SK-N-SH (cell line): ENCODE results near the gene RAP1GAP. TPM values are rescaled to one million over a fixed set of nuclear protein-coding genes. Genes with fewer than 3 reads are reported as not detected.

ENCODE experiments used
- CTCF ChIA-PET: fragments of 300-600, 350-600 bp; formaldehyde crosslinking; extraction: SDS; loops from one replicate; lab custom pipeline; 2021; lab: Yijun Ruan, JAX
- POLR2A ChIA-PET: fragments of 350-600 bp; sonication (Branson Sonifier 250); formaldehyde crosslinking; extraction: SDS; loops from one replicate; lab custom pipeline; 2020; ENCODE audit warnings: antibody characterized with exemption, inconsistent platforms; lab: Yijun Ruan, JAX
- DNase-seq: peaks from one replicate; pipeline ENCODE4 v3.0.0; 2012
- H2AFZ ChIP-seq: fragments of 200-600 bp; sonication (generic); 2 replicates; pipeline ENCODE4 v1.8.1; 2016; ENCODE audit warnings: antibody characterized with exemption, mild to moderate bottlenecking, low read depth
- H3F3A ChIP-seq: fragments of 200-600 bp; sonication (generic); replicated peaks from 2 replicates; pipeline ENCODE3; 2016; ENCODE audit warnings: antibody characterized with exemption, mild to moderate bottlenecking; ENCODE audit not compliant: insufficient read depth
- H3K27ac ChIP-seq, 2 experiments: fragments of 200-500 bp in 1 of 2; fragments of 200-600 bp in 1 of 2; sonication (Bioruptor generic) in 1 of 2; sonication (generic), shearing (Covaris generic) in 1 of 2; 2 replicates each; pipeline versions ENCODE4 v1.5.1 to v1.6.1; 2014 to 2016; ENCODE audit warnings: low read depth in 2 of 2, inconsistent platforms in 1 of 2, low read length in 1 of 2, mild to moderate bottlenecking in 1 of 2, mixed read lengths in 1 of 2
- H3K27me3 ChIP-seq: fragments of 200-600 bp; sonication (generic), shearing (Covaris generic); 2 replicates; pipeline ENCODE4 v1.6.1; 2016; ENCODE audit warnings: mixed run types; ENCODE audit not compliant: insufficient read depth
- H3K36me3 ChIP-seq, 2 experiments: fragments of 200-500 bp in 1 of 2; fragments of 200-600 bp in 1 of 2; sonication (Bioruptor generic) in 1 of 2; sonication (generic) in 1 of 2; replicated peaks in 1 of 2; 2 replicates each; pipeline versions ENCODE3 to v1.5.1; 2014 to 2016; ENCODE audit warnings: low read length in 1 of 2, mild to moderate bottlenecking in 1 of 2; ENCODE audit not compliant: insufficient read depth in 2 of 2, control insufficient read depth in 1 of 2
- H3K4me1 ChIP-seq, 2 experiments: fragments of 200-500 bp in 1 of 2; fragments of 200-600 bp in 1 of 2; sonication (Bioruptor generic) in 1 of 2; sonication (generic), shearing (Covaris generic) in 1 of 2; 2 replicates each; pipeline versions ENCODE4 v1.5.1 to v1.6.1; 2014 to 2016; ENCODE audit warnings: low read depth in 1 of 2, low read length in 1 of 2, mixed run types in 1 of 2; ENCODE audit not compliant: insufficient read depth in 2 of 2, control insufficient read depth in 1 of 2
- H3K4me2 ChIP-seq: fragments of 200-600 bp; sonication (generic), shearing (Covaris generic); 2 replicates; pipeline ENCODE4 v1.6.1; 2017; ENCODE audit warnings: mixed run types
- H3K4me3 ChIP-seq, 2 experiments: fragments of 200-500 bp in 1 of 2; fragments of 200-600 bp in 1 of 2; sonication (Bioruptor generic) in 1 of 2; sonication (generic), shearing (Covaris generic) in 1 of 2; 2 replicates each; pipeline versions ENCODE4 v1.5.1 to v1.8.1; 2014 to 2016; ENCODE audit warnings: low read depth in 2 of 2, inconsistent platforms in 1 of 2, low read length in 1 of 2, mild to moderate bottlenecking in 1 of 2, mixed read lengths in 1 of 2, moderate library complexity in 1 of 2
- H3K79me2 ChIP-seq: fragments of 200-600 bp; sonication (generic); 2 replicates; pipeline ENCODE4 v1.8.1; 2017; ENCODE audit warnings: mild to moderate bottlenecking; ENCODE audit not compliant: insufficient read depth
- H3K9ac ChIP-seq: fragments of 200-600 bp; sonication (generic); 2 replicates; pipeline ENCODE4 v1.6.1; 2017; ENCODE audit warnings: mixed run types
- H3K9me2 ChIP-seq: fragments of 200-600 bp; sonication (generic); 2 replicates; pipeline ENCODE4 v1.6.1; 2017; ENCODE audit warnings: mixed run types
- H3K9me3 ChIP-seq: fragments of 200-600 bp; sonication (generic); 2 replicates; pipeline ENCODE4 v1.6.1; 2017; ENCODE audit warnings: mixed run types, mild to moderate bottlenecking, moderate library complexity
- H4K20me1 ChIP-seq: fragments of 200-600 bp; sonication (generic); 2 replicates; pipeline ENCODE4 v1.6.1; 2017; ENCODE audit warnings: mild to moderate bottlenecking, mixed run types; ENCODE audit not compliant: insufficient read depth
- EP300 ChIP-seq, 2 experiments: IDR thresholded peaks; 2 replicates each; pipeline versions ENCODE4 v1.4.0 to v1.6.1; 2012; ENCODE audit warnings: borderline replicate concordance in 1 of 2, low read depth in 1 of 2, low read length in 1 of 2
- EZH2phosphoT487 ChIP-seq: fragments of 200-600 bp; sonication (generic); IDR thresholded peaks from 2 replicates; pipeline ENCODE4 v1.6.1; 2017; ENCODE audit warnings: low read depth, mixed run types, mild to moderate bottlenecking, antibody characterized with exemption, moderate library complexity, borderline replicate concordance
- FOSL2 ChIP-seq: IDR thresholded peaks from 2 replicates; pipeline ENCODE4 v1.4.0; 2012; ENCODE audit warnings: low read depth, mild to moderate bottlenecking, moderate library complexity, borderline replicate concordance
- FOXM1 ChIP-seq: IDR thresholded peaks from 2 replicates; pipeline ENCODE4 v1.4.0; 2012; ENCODE audit warnings: low read depth, mild to moderate bottlenecking
- GABPA ChIP-seq: IDR thresholded peaks from 2 replicates; pipeline ENCODE4 v1.4.0; 2012; ENCODE audit warnings: low read depth, mild to moderate bottlenecking
- JUND ChIP-seq: IDR thresholded peaks from 2 replicates; pipeline ENCODE4 v1.4.0; 2012
- MAX ChIP-seq: IDR thresholded peaks from 2 replicates; pipeline ENCODE4 v1.4.0; 2012; ENCODE audit warnings: low read depth
- RFX5 ChIP-seq: IDR thresholded peaks from 2 replicates; pipeline ENCODE4 v1.6.1; 2012; ENCODE audit warnings: mild to moderate bottlenecking, improper control_type of control experiment, low read length
- SMC3 ChIP-seq: IDR thresholded peaks from 2 replicates; pipeline ENCODE4 v1.6.1; 2012; ENCODE audit warnings: low read depth, low read length, improper control_type of control experiment
- TCF12 ChIP-seq: IDR thresholded peaks from 2 replicates; pipeline ENCODE4 v1.4.0; 2012
- USF2 ChIP-seq: fragments of 150-350 bp; IDR thresholded peaks from 2 replicates; pipeline ENCODE4 v1.6.1; 2017; ENCODE audit warnings: antibody characterized with exemption, low read length, low read depth, borderline replicate concordance
- WGBS: methylation state at CpG from one replicate; pipeline ENCODE4 v1.1.6; 2017; ENCODE audit warnings: low lambda C conversion rate; 5-methylcytosine and 5-hydroxymethylcytosine counted together
- polyA plus RNA-seq, 3 experiments: library from polyadenylated mRNA; depleted of rRNA; stranded (reverse); fragments of >200 nt; gene quantifications; 2 replicates each; pipeline ENCODE4 v1.2.3, GENCODE V29; 2012
- TF ChIP-seq, protein P1 (sequence below): fragments of 150-350 bp; IDR thresholded peaks from 2 replicates; pipeline ENCODE4 v1.6.1; 2016; ENCODE audit warnings: mild to moderate bottlenecking, low read depth, low read length
- TF ChIP-seq, protein P2 (sequence below): IDR thresholded peaks from 2 replicates; pipeline ENCODE4 v1.6.1; 2012; ENCODE audit warnings: mild to moderate bottlenecking, low read depth, low read length, moderate library complexity

The RAP1GAP gene
- polyA plus RNA-seq, 1 of the 3 experiments (the other 2 are of a cell fraction), result 0.99 TPM

DNA sequence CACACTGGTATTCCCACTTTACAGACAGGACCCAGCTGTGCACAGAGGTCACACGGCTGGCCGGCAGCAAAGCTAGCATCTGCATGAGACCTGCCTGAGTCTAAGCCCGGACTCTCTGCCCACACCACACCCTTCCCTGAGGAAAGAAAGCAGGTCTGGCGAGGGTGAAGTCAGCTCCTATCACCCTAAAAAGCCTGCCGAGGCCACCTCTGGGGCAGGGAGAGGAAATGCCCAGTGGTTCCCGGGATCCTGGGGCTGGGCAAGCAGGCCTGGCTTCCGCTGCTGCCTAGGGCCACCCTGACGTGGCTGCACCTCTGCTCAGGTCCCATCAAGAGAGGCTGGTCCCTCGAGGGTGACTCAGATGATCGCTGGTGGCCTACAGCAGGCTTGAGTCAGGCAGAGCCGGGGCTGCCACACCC, 42.2 kb downstream of the RAP1GAP start:
- POLR2A ChIA-PET, result no interaction called here
- no peaks in the 10 kb centered on the region for H3K27me3 ChIP-seq
- H3K9me2 ChIP-seq, result no peaks in the 10 kb centered on the region
- no peak for DNase-seq
- TF ChIP-seq FOSL2, result no peak
- no peak for TF ChIP-seq EP300 (IDR thresholded peaks at IDR 0.05; ENCODE audit: borderline replicate concordance in 1 of 2, low read depth in 1 of 2, low read length in 1 of 2)
- TF ChIP-seq RFX5, result no peak
- no peak for TF ChIP-seq JUND
- TF ChIP-seq TCF12, result no peak
- TF ChIP-seq USF2, result no peak
- TF ChIP-seq, protein P1, sequence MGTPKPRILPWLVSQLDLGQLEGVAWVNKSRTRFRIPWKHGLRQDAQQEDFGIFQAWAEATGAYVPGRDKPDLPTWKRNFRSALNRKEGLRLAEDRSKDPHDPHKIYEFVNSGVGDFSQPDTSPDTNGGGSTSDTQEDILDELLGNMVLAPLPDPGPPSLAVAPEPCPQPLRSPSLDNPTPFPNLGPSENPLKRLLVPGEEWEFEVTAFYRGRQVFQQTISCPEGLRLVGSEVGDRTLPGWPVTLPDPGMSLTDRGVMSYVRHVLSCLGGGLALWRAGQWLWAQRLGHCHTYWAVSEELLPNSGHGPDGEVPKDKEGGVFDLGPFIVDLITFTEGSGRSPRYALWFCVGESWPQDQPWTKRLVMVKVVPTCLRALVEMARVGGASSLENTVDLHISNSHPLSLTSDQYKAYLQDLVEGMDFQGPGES, result no peak
- TF ChIP-seq FOXM1, result no peak
- TF ChIP-seq SMC3, result no peak
- TF ChIP-seq EZH2phosphoT487, result no peak
- TF ChIP-seq, protein P2, sequence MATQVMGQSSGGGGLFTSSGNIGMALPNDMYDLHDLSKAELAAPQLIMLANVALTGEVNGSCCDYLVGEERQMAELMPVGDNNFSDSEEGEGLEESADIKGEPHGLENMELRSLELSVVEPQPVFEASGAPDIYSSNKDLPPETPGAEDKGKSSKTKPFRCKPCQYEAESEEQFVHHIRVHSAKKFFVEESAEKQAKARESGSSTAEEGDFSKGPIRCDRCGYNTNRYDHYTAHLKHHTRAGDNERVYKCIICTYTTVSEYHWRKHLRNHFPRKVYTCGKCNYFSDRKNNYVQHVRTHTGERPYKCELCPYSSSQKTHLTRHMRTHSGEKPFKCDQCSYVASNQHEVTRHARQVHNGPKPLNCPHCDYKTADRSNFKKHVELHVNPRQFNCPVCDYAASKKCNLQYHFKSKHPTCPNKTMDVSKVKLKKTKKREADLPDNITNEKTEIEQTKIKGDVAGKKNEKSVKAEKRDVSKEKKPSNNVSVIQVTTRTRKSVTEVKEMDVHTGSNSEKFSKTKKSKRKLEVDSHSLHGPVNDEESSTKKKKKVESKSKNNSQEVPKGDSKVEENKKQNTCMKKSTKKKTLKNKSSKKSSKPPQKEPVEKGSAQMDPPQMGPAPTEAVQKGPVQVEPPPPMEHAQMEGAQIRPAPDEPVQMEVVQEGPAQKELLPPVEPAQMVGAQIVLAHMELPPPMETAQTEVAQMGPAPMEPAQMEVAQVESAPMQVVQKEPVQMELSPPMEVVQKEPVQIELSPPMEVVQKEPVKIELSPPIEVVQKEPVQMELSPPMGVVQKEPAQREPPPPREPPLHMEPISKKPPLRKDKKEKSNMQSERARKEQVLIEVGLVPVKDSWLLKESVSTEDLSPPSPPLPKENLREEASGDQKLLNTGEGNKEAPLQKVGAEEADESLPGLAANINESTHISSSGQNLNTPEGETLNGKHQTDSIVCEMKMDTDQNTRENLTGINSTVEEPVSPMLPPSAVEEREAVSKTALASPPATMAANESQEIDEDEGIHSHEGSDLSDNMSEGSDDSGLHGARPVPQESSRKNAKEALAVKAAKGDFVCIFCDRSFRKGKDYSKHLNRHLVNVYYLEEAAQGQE, result no peak
- no peak for TF ChIP-seq MAX
- TF ChIP-seq GABPA, result no peak
- TF ChIP-seq, all 33 proteins: peak for 0
- Histone ChIP-seq H3K27ac (no peak overlapping the region), H3K4me3 (no peak overlapping the region), H3K4me2 (no peak overlapping the region), H3K36me3 (no peaks in the 10 kb centered on the region), H3K79me2 (no peaks in the 10 kb centered on the region), H3K4me1 (peaks cover 0 to 59% of the 10 kb centered on the region in 2 experiments; a peak in 2 of 4 replicates), H2AFZ (no peak overlapping the region), H3K9me3 (no peaks in the 10 kb centered on the region), H4K20me1 (no peaks in the 10 kb centered on the region), H3F3A (no peaks in the 10 kb centered on the region), H3K9ac (no peak overlapping the region)
- WGBS, result 70% methylated on average over 9 of the region's 11 CpGs
- CTCF ChIA-PET, result no interaction called here
